Esophagus squamous epithelium (tissue), 4 donors: Measurements from ENCODE around the gene NTN5.

Source experiments
- POLR2A ChIP-seq, 4 donors: fragments of 450-650 bp; IDR thresholded peaks; one replicate each; pipeline ENCODE4 v1.6.1; 2017; ENCODE audit warnings: antibody characterized with exemption in 4 of 4, mild to moderate bottlenecking in 4 of 4, moderate library complexity in 3 of 4
- TF ChIP-seq, protein P1 (sequence below), 6 experiments: fragments of 450-650 bp in 4 of 6; fragments of 200-600 bp in 2 of 6; sonication (generic) in 2 of 6; IDR thresholded peaks; one replicate each; pipeline ENCODE4 v1.5.1; 2016 to 2019; ENCODE audit warnings: antibody characterized with exemption in 6 of 6, mild to moderate bottlenecking in 4 of 6, moderate library complexity in 4 of 6

- TF ChIP-seq, protein P1, sequence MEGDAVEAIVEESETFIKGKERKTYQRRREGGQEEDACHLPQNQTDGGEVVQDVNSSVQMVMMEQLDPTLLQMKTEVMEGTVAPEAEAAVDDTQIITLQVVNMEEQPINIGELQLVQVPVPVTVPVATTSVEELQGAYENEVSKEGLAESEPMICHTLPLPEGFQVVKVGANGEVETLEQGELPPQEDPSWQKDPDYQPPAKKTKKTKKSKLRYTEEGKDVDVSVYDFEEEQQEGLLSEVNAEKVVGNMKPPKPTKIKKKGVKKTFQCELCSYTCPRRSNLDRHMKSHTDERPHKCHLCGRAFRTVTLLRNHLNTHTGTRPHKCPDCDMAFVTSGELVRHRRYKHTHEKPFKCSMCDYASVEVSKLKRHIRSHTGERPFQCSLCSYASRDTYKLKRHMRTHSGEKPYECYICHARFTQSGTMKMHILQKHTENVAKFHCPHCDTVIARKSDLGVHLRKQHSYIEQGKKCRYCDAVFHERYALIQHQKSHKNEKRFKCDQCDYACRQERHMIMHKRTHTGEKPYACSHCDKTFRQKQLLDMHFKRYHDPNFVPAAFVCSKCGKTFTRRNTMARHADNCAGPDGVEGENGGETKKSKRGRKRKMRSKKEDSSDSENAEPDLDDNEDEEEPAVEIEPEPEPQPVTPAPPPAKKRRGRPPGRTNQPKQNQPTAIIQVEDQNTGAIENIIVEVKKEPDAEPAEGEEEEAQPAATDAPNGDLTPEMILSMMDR (IDR thresholded peaks at IDR 0.05) = no peak
- TF ChIP-seq POLR2A (IDR thresholded peaks at IDR 0.05) = no peak
Measured at GRCh38 chr19:48650974-48651682, 21.7 kb downstream of the NTN5 start.
